ENCODE results near the gene DPF3. TPM values are rescaled to one million over a fixed set of nuclear protein-coding genes. Genes with fewer than 3 reads are reported as not detected.

The DPF3 gene
- total RNA-seq, 1 experiment from 2014 or later = not detected

- no peak for DNase-seq (ENCODE audit: low spot score)
- in situ Hi-C loops (cut with HindIII; ENCODE audit: low sequenced_read_pairs) = no loop called here
Observed at GRCh38 chr14:72851635-72852034, 42.3 kb downstream of the DPF3 start.

- DNase-seq (ENCODE audit: low spot score) = no peak
- in situ Hi-C loops (cut with HindIII; ENCODE audit: low sequenced_read_pairs) = no loop called here
Observed at GRCh38 chr14:72850360-72850759, 43.5 kb downstream of the DPF3 start.

- in situ Hi-C loops (cut with HindIII; ENCODE audit: low sequenced_read_pairs) = no loop called here
- no peak for DNase-seq (ENCODE audit: low spot score)
Observed at GRCh38 chr14:72849222-72849621, 44.7 kb downstream of the DPF3 start.

- DNase-seq (ENCODE audit: low spot score) = no peak
- in situ Hi-C loops (cut with HindIII; ENCODE audit: low sequenced_read_pairs) = no loop called here
Observed at GRCh38 chr14:72847721-72848120, 46.2 kb downstream of the DPF3 start.

GRCh38 chr14:72845683-72846082, 48.2 kb downstream of the DPF3 start:
- in situ Hi-C loops (cut with HindIII; ENCODE audit: low sequenced_read_pairs) = no loop called here
- no peak for DNase-seq (ENCODE audit: low spot score)

GRCh38 chr14:72845196-72845595, 48.7 kb downstream of the DPF3 start:
- in situ Hi-C loops (cut with HindIII; ENCODE audit: low sequenced_read_pairs) = no loop called here
- DNase-seq (ENCODE audit: low spot score) = no peak

- in situ Hi-C loops (cut with HindIII; ENCODE audit: low sequenced_read_pairs) = no loop called here
- DNase-seq (ENCODE audit: low spot score) = no peak
Observed at GRCh38 chr14:72844524-72844923, 49.4 kb downstream of the DPF3 start.

- DNase-seq (ENCODE audit: low spot score) = no peak
- in situ Hi-C loops (cut with HindIII; ENCODE audit: low sequenced_read_pairs) = no loop called here
Observed at GRCh38 chr14:72839753-72840607, 53.9 kb downstream of the DPF3 start.

GRCh38 chr14:72839351-72839750, 54.5 kb downstream of the DPF3 start:
- no peak for DNase-seq (ENCODE audit: low spot score)
- in situ Hi-C loops (cut with HindIII; ENCODE audit: low sequenced_read_pairs) = no loop called here

- DNase-seq (ENCODE audit: low spot score) = no peak
- in situ Hi-C loops (cut with HindIII; ENCODE audit: low sequenced_read_pairs) = no loop called here
Observed at GRCh38 chr14:72836085-72836484, 57.8 kb downstream of the DPF3 start.

GRCh38 chr14:72833174-72833573, 60.7 kb downstream of the DPF3 start:
- in situ Hi-C loops (cut with HindIII; ENCODE audit: low sequenced_read_pairs) = no loop called here

GRCh38 chr14:72830786-72831594, 62.9 kb downstream of the DPF3 start:
- in situ Hi-C loops (cut with HindIII; ENCODE audit: low sequenced_read_pairs) = no loop called here
- peak; percentile 56 for DNase-seq (ENCODE audit: low spot score)

More at GRCh38 chr14:72833174-72833573, 60.7 kb downstream of the DPF3 start:
- DNase-seq (ENCODE audit: low spot score) = no peak

GRCh38 chr14:72830356-72830755, 63.5 kb downstream of the DPF3 start:
- in situ Hi-C loops (cut with HindIII; ENCODE audit: low sequenced_read_pairs) = no loop called here
- DNase-seq (ENCODE audit: low spot score) = no peak

- in situ Hi-C loops (cut with HindIII; ENCODE audit: low sequenced_read_pairs) = no loop called here
- no peak for DNase-seq (ENCODE audit: low spot score)
Observed at GRCh38 chr14:72828604-72829003, 65.3 kb downstream of the DPF3 start.

GRCh38 chr14:72826039-72826438, 67.9 kb downstream of the DPF3 start:
- DNase-seq (ENCODE audit: low spot score) = no peak
- in situ Hi-C loops (cut with HindIII; ENCODE audit: low sequenced_read_pairs) = no loop called here

- no peak for DNase-seq (ENCODE audit: low spot score)
- in situ Hi-C loops (cut with HindIII; ENCODE audit: low sequenced_read_pairs) = no loop called here
Observed at GRCh38 chr14:72825486-72825885, 68.4 kb downstream of the DPF3 start.

- in situ Hi-C loops (cut with HindIII; ENCODE audit: low sequenced_read_pairs) = no loop called here
- no peak for DNase-seq (ENCODE audit: low spot score)
Observed at GRCh38 chr14:72824051-72824450, 69.8 kb downstream of the DPF3 start.

- in situ Hi-C loops (cut with HindIII; ENCODE audit: low sequenced_read_pairs) = no loop called here
- DNase-seq (ENCODE audit: low spot score) = peak; percentile 50
Observed at GRCh38 chr14:72822946-72823611, 70.8 kb downstream of the DPF3 start.

- in situ Hi-C loops (cut with HindIII; ENCODE audit: low sequenced_read_pairs) = no loop called here
- no peak for DNase-seq (ENCODE audit: low spot score)
Observed at GRCh38 chr14:72818998-72819397, 74.9 kb downstream of the DPF3 start.

- in situ Hi-C loops (cut with HindIII; ENCODE audit: low sequenced_read_pairs) = no loop called here
- DNase-seq (ENCODE audit: low spot score) = no peak
Observed at GRCh38 chr14:72816287-72816686, 77.6 kb downstream of the DPF3 start.
